K562 (cell line): ENCODE results near the gene FGF21. TPM values are rescaled to one million over a fixed set of nuclear protein-coding genes. Genes with fewer than 3 reads are reported as not detected.

ENCODE experiments used
- ETV1 ChIP-seq: fragments of 450-650 bp; conservative IDR thresholded peaks from 2 replicates; pipeline ENCODE4 v1.6.1; 2016; ENCODE audit warnings: missing genetic modification characterization, control low read depth, low read depth, missing compliant biosample characterization
- PHB ChIP-seq: fragments of 250-450 bp; sonication (Bioruptor Pico); IDR thresholded peaks from 2 replicates; pipeline ENCODE4 v1.5.0; 2021
- RBBP5 ChIP-seq: fragments of 200-600 bp; sonication (generic); IDR thresholded peaks from 2 replicates; pipeline ENCODE4 v1.6.1; 2012; ENCODE audit warnings: borderline replicate concordance, mild to moderate bottlenecking, low read length, control low read depth, inconsistent platforms; ENCODE audit not compliant: insufficient read depth, poor library complexity, severe bottlenecking
- SIN3B ChIP-seq: fragments of 450-650 bp; IDR thresholded peaks from 2 replicates; pipeline ENCODE4 v1.6.1; 2017; ENCODE audit warnings: low read depth, mild to moderate bottlenecking, moderate library complexity
- SMAD4 ChIP-seq: fragments of 250-450 bp; sonication (Bioruptor Pico); conservative IDR thresholded peaks from 2 replicates; pipeline ENCODE4 v1.8.0; 2021; ENCODE audit warnings: inconsistent platforms, mild to moderate bottlenecking, moderate library complexity
- ZBTB17 ChIP-seq: fragments of 450-650 bp; formaldehyde crosslinking; IDR thresholded peaks from 2 replicates; pipeline ENCODE4 v1.4.0; 2020; ENCODE audit warnings: mild to moderate bottlenecking
- ZNF12 ChIP-seq: sonication (generic); formaldehyde crosslinking; IDR thresholded peaks from 2 replicates; pipeline ENCODE4 v1.4.0; 2020; ENCODE audit warnings: mild to moderate bottlenecking, missing genetic modification reagents
- ZNF197 ChIP-seq: fragments of 200-800 bp; sonication (Bioruptor generic); IDR thresholded peaks from 2 replicates; pipeline ENCODE4 v1.6.1; 2016; ENCODE audit warnings: low read depth, missing genetic modification characterization, missing compliant biosample characterization
- ZNF592 ChIP-seq: fragments of 450-650 bp; IDR thresholded peaks from 2 replicates; pipeline ENCODE4 v1.6.1; 2017; ENCODE audit warnings: antibody characterized with exemption, mild to moderate bottlenecking
- ZNF695 ChIP-seq: fragments of 450-650 bp; formaldehyde crosslinking; IDR thresholded peaks from 2 replicates; pipeline ENCODE4 v1.4.0; 2020; ENCODE audit warnings: mild to moderate bottlenecking, moderate library complexity
- polyA plus RNA-seq, 8 experiments: library from polyadenylated mRNA; depleted of rRNA in 4 of 8; stranded (reverse) in 5 of 8; unstranded in 3 of 8; fragments of >200 nt; fragmentation: Nextera tagmentation in 2 of 8; fragmentation: Illumina TruSeq in 1 of 8; extraction: Ambion mirVana in 2 of 8; extraction: Trizol in 1 of 8; gene quantifications; 2 replicates each; pipeline versions ENCODE4 v1.2.1 to v1.2.3, GENCODE V29; 2011 to 2014; ENCODE audit warnings: inconsistent platforms in 1 of 8, missing spikeins in 1 of 8
- total RNA-seq, 7 experiments: library from RNA; depleted of rRNA in 6 of 7; stranded (reverse); fragments of >200 nt in 6 of 7; fragmentation: Illumina TruSeq in 2 of 7; extraction: Trizol in 2 of 7; gene quantifications; 2 replicates each; pipeline versions ENCODE4 v1.2.1 to v1.2.3, GENCODE V29; 2011 to 2021; ENCODE audit warnings: low replicate concordance in 1 of 7
- TF ChIP-seq, protein P1 (sequence below): fragments of 450-650 bp; IDR thresholded peaks from 2 replicates; pipeline ENCODE4 v1.6.1; 2016; ENCODE audit warnings: mild to moderate bottlenecking, moderate library complexity

The FGF21 gene
- total and polyA plus RNA-seq, 9 of the 15 experiments (the other 6 are each of a cell fraction or from before 2014, with no cell fraction given), result 0.04 to 0.77 (median 0.09) TPM; not detected in 6

DNA sequence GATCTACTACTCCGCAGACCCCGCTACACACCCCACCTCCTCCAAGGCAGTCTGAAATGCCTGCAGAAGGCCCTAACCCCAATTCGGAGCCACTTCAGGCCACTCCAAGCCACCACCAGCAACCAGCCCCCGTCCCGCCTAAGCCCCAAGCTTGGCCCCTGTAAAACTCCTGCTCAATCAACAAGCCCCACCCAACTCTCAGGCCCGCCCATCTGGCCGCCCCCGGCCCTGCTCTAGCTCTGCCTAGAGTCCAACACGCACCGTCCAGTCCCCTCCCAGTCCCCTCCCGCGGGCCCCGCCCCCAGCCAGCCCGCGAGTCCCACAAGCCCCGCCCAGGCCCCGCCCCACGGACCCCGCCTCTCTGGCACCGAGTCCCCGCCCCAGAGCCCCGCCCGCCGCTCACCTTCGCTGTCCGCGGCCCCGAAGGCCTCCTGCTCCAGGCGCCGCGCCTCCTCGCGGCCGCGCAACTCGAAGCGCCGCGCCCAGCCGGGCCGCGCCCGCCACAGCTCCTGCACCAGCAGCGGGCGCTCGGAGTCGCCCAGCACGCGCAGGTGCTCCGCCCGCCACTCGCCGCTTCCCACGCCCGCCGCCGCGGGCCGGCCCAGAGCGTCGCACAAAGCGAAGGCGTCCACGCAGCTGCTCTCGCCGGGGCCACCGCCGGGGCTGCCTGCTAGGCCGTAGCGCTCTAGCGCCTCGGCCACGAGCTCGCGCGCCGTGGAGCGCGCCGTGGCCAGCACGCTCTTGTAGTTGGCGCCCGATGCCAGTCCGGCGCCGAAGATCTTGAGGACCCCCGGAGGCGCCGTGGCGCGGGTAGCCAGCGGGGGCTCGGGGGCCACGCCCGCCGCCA, 16.5 kb upstream of the FGF21 start (continued):
- TF ChIP-seq, protein P1, sequence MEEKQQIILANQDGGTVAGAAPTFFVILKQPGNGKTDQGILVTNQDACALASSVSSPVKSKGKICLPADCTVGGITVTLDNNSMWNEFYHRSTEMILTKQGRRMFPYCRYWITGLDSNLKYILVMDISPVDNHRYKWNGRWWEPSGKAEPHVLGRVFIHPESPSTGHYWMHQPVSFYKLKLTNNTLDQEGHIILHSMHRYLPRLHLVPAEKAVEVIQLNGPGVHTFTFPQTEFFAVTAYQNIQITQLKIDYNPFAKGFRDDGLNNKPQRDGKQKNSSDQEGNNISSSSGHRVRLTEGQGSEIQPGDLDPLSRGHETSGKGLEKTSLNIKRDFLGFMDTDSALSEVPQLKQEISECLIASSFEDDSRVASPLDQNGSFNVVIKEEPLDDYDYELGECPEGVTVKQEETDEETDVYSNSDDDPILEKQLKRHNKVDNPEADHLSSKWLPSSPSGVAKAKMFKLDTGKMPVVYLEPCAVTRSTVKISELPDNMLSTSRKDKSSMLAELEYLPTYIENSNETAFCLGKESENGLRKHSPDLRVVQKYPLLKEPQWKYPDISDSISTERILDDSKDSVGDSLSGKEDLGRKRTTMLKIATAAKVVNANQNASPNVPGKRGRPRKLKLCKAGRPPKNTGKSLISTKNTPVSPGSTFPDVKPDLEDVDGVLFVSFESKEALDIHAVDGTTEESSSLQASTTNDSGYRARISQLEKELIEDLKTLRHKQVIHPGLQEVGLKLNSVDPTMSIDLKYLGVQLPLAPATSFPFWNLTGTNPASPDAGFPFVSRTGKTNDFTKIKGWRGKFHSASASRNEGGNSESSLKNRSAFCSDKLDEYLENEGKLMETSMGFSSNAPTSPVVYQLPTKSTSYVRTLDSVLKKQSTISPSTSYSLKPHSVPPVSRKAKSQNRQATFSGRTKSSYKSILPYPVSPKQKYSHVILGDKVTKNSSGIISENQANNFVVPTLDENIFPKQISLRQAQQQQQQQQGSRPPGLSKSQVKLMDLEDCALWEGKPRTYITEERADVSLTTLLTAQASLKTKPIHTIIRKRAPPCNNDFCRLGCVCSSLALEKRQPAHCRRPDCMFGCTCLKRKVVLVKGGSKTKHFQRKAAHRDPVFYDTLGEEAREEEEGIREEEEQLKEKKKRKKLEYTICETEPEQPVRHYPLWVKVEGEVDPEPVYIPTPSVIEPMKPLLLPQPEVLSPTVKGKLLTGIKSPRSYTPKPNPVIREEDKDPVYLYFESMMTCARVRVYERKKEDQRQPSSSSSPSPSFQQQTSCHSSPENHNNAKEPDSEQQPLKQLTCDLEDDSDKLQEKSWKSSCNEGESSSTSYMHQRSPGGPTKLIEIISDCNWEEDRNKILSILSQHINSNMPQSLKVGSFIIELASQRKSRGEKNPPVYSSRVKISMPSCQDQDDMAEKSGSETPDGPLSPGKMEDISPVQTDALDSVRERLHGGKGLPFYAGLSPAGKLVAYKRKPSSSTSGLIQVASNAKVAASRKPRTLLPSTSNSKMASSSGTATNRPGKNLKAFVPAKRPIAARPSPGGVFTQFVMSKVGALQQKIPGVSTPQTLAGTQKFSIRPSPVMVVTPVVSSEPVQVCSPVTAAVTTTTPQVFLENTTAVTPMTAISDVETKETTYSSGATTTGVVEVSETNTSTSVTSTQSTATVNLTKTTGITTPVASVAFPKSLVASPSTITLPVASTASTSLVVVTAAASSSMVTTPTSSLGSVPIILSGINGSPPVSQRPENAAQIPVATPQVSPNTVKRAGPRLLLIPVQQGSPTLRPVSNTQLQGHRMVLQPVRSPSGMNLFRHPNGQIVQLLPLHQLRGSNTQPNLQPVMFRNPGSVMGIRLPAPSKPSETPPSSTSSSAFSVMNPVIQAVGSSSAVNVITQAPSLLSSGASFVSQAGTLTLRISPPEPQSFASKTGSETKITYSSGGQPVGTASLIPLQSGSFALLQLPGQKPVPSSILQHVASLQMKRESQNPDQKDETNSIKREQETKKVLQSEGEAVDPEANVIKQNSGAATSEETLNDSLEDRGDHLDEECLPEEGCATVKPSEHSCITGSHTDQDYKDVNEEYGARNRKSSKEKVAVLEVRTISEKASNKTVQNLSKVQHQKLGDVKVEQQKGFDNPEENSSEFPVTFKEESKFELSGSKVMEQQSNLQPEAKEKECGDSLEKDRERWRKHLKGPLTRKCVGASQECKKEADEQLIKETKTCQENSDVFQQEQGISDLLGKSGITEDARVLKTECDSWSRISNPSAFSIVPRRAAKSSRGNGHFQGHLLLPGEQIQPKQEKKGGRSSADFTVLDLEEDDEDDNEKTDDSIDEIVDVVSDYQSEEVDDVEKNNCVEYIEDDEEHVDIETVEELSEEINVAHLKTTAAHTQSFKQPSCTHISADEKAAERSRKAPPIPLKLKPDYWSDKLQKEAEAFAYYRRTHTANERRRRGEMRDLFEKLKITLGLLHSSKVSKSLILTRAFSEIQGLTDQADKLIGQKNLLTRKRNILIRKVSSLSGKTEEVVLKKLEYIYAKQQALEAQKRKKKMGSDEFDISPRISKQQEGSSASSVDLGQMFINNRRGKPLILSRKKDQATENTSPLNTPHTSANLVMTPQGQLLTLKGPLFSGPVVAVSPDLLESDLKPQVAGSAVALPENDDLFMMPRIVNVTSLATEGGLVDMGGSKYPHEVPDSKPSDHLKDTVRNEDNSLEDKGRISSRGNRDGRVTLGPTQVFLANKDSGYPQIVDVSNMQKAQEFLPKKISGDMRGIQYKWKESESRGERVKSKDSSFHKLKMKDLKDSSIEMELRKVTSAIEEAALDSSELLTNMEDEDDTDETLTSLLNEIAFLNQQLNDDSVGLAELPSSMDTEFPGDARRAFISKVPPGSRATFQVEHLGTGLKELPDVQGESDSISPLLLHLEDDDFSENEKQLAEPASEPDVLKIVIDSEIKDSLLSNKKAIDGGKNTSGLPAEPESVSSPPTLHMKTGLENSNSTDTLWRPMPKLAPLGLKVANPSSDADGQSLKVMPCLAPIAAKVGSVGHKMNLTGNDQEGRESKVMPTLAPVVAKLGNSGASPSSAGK, result peak; percentile 72; the same call in 1 of the 2 replicates
- TF ChIP-seq ZNF695 (no peak), ZNF197 (CRISPR knock-in tag) (no peak), PHB (0 out of 2 replicates have a peak, but pooled peaks have one; percentile 24), ETV1 (tag) (no peak), RBBP5 (peak; percentile 75), ZNF12 (CRISPR knock-in tag) (peak; percentile 45; the same call in 1 of the 2 replicates), ZBTB17 (CRISPR knock-in tag) (0 out of 2 replicates have a peak, but pooled peaks have one; percentile 25), SMAD4 (CRISPR knock-in tag) (peak; percentile 91), ZNF592 (peak; percentile 90), SIN3B (0 out of 2 replicates have a peak, but pooled peaks have one; percentile 50)
